Subcutaneous adipose tissue (tissue), 4 donors: ENCODE measurements around the gene RBL1. TPM values are rescaled to one million over a fixed set of nuclear protein-coding genes. Genes with fewer than 3 reads are reported as not detected.

ENCODE experiments used
- total RNA-seq, 4 donors: library from RNA; depleted of rRNA; stranded (reverse); fragments of >200 nt; gene quantifications; one replicate each; pipeline ENCODE4 v1.1.0, GENCODE V29; 2016
- TF ChIP-seq, protein P1 (sequence below): fragments of 450-650 bp; IDR thresholded peaks from one replicate; pipeline ENCODE4 v1.5.1; 2016; ENCODE audit warnings: low read depth, mild to moderate bottlenecking, control low read depth, antibody characterized with exemption, moderate library complexity

Gene RBL1, protein sequence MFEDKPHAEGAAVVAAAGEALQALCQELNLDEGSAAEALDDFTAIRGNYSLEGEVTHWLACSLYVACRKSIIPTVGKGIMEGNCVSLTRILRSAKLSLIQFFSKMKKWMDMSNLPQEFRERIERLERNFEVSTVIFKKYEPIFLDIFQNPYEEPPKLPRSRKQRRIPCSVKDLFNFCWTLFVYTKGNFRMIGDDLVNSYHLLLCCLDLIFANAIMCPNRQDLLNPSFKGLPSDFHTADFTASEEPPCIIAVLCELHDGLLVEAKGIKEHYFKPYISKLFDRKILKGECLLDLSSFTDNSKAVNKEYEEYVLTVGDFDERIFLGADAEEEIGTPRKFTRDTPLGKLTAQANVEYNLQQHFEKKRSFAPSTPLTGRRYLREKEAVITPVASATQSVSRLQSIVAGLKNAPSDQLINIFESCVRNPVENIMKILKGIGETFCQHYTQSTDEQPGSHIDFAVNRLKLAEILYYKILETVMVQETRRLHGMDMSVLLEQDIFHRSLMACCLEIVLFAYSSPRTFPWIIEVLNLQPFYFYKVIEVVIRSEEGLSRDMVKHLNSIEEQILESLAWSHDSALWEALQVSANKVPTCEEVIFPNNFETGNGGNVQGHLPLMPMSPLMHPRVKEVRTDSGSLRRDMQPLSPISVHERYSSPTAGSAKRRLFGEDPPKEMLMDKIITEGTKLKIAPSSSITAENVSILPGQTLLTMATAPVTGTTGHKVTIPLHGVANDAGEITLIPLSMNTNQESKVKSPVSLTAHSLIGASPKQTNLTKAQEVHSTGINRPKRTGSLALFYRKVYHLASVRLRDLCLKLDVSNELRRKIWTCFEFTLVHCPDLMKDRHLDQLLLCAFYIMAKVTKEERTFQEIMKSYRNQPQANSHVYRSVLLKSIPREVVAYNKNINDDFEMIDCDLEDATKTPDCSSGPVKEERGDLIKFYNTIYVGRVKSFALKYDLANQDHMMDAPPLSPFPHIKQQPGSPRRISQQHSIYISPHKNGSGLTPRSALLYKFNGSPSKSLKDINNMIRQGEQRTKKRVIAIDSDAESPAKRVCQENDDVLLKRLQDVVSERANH
- total RNA-seq, result 1 to 10 TPM; 4.6 to 9.7 (median 6.5) TPM

DNA sequence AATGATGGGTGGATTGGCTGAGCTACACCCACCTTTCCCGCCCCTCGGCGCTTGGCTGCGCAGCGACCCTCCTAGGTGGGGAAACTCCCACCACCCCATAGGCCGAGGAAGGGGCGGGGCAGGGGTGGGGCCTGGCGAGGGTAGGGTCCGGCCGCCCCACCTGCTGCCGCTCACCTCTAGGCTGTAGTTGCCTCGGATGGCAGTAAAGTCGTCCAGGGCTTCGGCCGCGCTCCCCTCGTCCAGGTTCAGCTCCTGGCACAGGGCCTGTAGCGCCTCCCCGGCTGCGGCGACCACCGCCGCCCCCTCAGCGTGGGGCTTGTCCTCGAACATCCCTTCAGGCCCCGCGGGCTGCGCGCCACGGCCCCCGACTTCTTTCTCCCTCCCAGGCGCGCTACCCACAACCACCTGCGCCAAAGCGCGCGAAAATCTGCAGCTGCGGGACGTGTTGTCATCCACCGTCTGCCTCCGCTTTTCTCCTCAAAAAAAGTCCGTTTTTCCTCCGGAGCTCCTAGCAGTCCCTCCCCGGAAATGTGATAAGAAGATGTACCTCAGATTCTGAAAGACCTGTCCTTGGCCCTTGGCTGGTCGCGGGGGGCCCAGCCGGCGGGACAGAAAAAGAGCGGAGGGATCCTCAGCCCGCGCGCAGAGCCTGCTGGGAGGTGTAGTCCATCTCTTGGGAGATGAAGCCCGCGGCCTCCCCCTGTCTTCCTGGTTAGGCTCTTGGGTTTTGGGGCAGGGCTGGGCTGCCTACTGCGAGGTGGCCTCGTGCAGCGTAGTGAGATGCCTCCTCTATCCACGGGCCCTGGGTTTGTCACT, at the start of gene RBL1:
RBL1 (minus strand) TSS at position 399 of the 816 bp plus-strand sequence; CDS start at position 330, 69 bp downstream.
- TF ChIP-seq, protein P1, sequence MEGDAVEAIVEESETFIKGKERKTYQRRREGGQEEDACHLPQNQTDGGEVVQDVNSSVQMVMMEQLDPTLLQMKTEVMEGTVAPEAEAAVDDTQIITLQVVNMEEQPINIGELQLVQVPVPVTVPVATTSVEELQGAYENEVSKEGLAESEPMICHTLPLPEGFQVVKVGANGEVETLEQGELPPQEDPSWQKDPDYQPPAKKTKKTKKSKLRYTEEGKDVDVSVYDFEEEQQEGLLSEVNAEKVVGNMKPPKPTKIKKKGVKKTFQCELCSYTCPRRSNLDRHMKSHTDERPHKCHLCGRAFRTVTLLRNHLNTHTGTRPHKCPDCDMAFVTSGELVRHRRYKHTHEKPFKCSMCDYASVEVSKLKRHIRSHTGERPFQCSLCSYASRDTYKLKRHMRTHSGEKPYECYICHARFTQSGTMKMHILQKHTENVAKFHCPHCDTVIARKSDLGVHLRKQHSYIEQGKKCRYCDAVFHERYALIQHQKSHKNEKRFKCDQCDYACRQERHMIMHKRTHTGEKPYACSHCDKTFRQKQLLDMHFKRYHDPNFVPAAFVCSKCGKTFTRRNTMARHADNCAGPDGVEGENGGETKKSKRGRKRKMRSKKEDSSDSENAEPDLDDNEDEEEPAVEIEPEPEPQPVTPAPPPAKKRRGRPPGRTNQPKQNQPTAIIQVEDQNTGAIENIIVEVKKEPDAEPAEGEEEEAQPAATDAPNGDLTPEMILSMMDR, result no peak

- TF ChIP-seq, protein P1, result no peak
Observed at GRCh38 chr20:37144856-37145404, 49.1 kb upstream of the RBL1 start.

DNA sequence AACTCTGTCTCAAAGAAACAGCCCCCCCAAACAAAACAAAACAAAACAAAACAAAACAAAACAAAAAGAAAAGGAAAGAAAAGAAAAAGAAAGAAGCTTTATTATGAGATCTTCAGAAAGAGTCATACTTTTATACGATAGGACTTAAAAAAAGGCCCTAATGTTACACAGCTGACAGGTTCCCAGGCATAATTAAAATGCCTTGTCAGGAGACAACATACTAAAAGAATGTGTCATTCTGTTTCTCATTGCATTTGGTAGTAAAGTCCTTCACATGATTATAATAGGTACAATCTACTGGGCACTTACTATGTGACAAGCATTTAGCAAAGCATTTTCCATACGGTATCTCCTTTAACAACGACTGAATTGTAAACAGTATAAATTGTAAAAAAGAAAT, 46.9 kb upstream of the RBL1 start:
- TF ChIP-seq, protein P1, result no peak

DNA sequence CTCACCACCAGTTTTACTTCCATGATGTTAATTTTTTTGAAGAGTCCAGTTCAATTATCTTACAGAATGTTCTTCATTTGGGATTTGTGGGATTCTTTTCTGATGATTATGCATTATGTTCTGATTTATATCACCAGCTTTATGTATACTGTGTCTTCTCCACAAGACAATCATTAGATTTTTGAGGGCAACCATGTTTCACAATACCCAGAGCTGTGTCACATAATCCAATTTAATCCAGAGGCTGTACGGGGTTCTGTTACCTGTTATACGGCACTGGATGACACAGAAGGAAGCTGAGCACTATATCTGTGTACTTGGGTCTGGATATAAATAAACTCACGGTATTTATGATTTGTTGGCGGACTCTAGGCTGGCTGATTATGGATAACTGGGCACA, 41.8 kb upstream of the RBL1 start:
- TF ChIP-seq, protein P1, result no peak

- TF ChIP-seq, protein P1, result no peak
Observed at GRCh38 chr20:37133952-37134351, 38.2 kb upstream of the RBL1 start.

- TF ChIP-seq, protein P1, result no peak
Observed at GRCh38 chr20:37131486-37131885, 35.7 kb upstream of the RBL1 start.
